ENCODE data around the gene CNNM2. TPM values are rescaled to one million over a fixed set of nuclear protein-coding genes. Genes with fewer than 3 reads are reported as not detected.

CNNM2 gene
- polyA plus RNA-seq, 1 of the 3 experiments (the other 2 are of a cell fraction): 4.0 TPM

DNA sequence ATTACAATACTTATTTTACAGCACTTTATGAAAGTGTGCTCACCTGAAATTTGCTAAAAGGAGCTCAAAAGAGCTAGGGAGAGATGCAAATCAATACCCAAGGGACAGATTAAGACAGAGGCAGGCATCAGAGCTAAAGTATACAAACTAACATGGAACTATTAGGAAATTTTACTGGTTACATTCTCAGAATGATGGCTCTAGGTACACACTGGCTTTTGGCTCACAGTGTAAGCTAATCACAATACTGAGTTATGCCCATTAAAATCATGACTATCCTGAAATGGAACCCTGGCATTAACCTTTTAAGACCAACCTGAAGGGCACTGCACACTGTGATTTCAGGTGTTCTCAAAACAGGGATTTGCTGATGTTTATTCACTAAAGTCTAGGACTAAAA is 176.9 kb downstream of the CNNM2 start (continued):
- TF ChIP-seq, protein P1, sequence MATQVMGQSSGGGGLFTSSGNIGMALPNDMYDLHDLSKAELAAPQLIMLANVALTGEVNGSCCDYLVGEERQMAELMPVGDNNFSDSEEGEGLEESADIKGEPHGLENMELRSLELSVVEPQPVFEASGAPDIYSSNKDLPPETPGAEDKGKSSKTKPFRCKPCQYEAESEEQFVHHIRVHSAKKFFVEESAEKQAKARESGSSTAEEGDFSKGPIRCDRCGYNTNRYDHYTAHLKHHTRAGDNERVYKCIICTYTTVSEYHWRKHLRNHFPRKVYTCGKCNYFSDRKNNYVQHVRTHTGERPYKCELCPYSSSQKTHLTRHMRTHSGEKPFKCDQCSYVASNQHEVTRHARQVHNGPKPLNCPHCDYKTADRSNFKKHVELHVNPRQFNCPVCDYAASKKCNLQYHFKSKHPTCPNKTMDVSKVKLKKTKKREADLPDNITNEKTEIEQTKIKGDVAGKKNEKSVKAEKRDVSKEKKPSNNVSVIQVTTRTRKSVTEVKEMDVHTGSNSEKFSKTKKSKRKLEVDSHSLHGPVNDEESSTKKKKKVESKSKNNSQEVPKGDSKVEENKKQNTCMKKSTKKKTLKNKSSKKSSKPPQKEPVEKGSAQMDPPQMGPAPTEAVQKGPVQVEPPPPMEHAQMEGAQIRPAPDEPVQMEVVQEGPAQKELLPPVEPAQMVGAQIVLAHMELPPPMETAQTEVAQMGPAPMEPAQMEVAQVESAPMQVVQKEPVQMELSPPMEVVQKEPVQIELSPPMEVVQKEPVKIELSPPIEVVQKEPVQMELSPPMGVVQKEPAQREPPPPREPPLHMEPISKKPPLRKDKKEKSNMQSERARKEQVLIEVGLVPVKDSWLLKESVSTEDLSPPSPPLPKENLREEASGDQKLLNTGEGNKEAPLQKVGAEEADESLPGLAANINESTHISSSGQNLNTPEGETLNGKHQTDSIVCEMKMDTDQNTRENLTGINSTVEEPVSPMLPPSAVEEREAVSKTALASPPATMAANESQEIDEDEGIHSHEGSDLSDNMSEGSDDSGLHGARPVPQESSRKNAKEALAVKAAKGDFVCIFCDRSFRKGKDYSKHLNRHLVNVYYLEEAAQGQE (IDR thresholded peaks at IDR 0.05; ENCODE audit: low read depth, low read length): no peak
- TF ChIP-seq ELF1 (IDR thresholded peaks at IDR 0.05) (no peak), CHD2 (IDR thresholded peaks at IDR 0.05; ENCODE audit: low read length, partially characterized antibody) (no peak)

DNA sequence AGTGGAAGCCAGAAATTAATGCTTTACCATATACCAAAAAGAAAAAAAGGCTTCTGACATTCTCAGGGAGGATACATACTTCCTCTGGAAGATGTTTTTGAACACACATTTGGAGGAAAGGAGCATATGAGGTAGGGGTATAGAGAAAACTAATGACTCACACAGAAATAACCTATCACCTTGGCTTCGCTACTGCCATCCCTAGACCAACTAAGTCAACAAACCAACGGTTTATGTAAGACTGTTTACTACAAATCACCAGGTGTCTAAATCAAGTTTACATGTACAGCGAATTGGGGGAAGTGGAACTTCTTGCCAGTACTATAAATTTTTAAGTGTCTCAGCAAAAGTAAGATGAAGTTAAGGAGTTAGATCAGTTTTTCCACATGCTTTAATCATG is 178.0 kb downstream of the CNNM2 start:
- peaks cover 0 to 4% of the 10 kb centered on the region in 2 experiments; a peak in 2 of 4 replicates for H3K4me1 ChIP-seq (ENCODE audit: control insufficient read depth in 1 of 2, insufficient read depth in 2 of 2, low read depth in 1 of 2, low read length in 1 of 2)
- DNase-seq: no peak
- H2AFZ ChIP-seq (ENCODE audit: low read depth): no peak overlapping the region
- POLR2A ChIA-PET: no interaction called here
- no peak overlapping the region for H3K4me3 ChIP-seq (ENCODE audit: low read depth in 2 of 2, low read length in 1 of 2)
- H3K4me2 ChIP-seq: no peak overlapping the region
- no peaks in the 10 kb centered on the region for H3F3A ChIP-seq (replicated peaks; ENCODE audit: insufficient read depth)
- WGBS (ENCODE audit: low lambda C conversion rate): 80% methylated on average over 3 of the region's 3 CpGs
- CTCF ChIA-PET: interaction anchor here (0.7 kb wide), 1 partner anchor 178 kb away, joined by 3 read pairs; the partner anchor contains the start of gene CNNM2
- H3K79me2 ChIP-seq (ENCODE audit: insufficient read depth): no peaks in the 10 kb centered on the region
- H3K9me2 ChIP-seq: no peaks in the 10 kb centered on the region
- no peaks in the 10 kb centered on the region for H3K9me3 ChIP-seq
- H3K27ac ChIP-seq (ENCODE audit: low read depth in 2 of 2, low read length in 1 of 2): no peak overlapping the region
- TF ChIP-seq MEF2A (IDR thresholded peaks at IDR 0.05; ENCODE audit: borderline replicate concordance, low read depth) (no peak), SMC3 (IDR thresholded peaks at IDR 0.05; ENCODE audit: low read depth, low read length) (no peak), FOSL2 (IDR thresholded peaks at IDR 0.05; ENCODE audit: borderline replicate concordance, low read depth) (no peak), ELF1 (IDR thresholded peaks at IDR 0.05) (no peak), NFIC (IDR thresholded peaks at IDR 0.05; ENCODE audit: borderline replicate concordance) (no peak), CHD2 (IDR thresholded peaks at IDR 0.05; ENCODE audit: low read length, partially characterized antibody) (no peak), POLR2AphosphoS5 (IDR thresholded peaks at IDR 0.05; ENCODE audit: low read depth, low read length) (no peak), EP300 (IDR thresholded peaks at IDR 0.05; ENCODE audit: borderline replicate concordance in 1 of 2, low read depth in 1 of 2, low read length in 1 of 2) (no peak), FOXM1 (IDR thresholded peaks at IDR 0.05; ENCODE audit: low read depth) (no peak), RXRA (IDR thresholded peaks at IDR 0.05; ENCODE audit: borderline replicate concordance, low read depth) (no peak), MXI1 (IDR thresholded peaks at IDR 0.05; ENCODE audit: low read depth, low read length) (no peak), TAF1 (IDR thresholded peaks at IDR 0.05; ENCODE audit: borderline replicate concordance, low read depth, low read length) (no peak), EZH2phosphoT487 (IDR thresholded peaks at IDR 0.05; ENCODE audit: borderline replicate concordance, low read depth) (no peak), RCOR1 (IDR thresholded peaks at IDR 0.05; ENCODE audit: low read length) (no peak), JUND (IDR thresholded peaks at IDR 0.05) (no peak), RFX5 (IDR thresholded peaks at IDR 0.05; ENCODE audit: low read length) (no peak)
- TF ChIP-seq, protein P1 (IDR thresholded peaks at IDR 0.05; ENCODE audit: low read depth, low read length): no peak
- TF ChIP-seq, protein P2, sequence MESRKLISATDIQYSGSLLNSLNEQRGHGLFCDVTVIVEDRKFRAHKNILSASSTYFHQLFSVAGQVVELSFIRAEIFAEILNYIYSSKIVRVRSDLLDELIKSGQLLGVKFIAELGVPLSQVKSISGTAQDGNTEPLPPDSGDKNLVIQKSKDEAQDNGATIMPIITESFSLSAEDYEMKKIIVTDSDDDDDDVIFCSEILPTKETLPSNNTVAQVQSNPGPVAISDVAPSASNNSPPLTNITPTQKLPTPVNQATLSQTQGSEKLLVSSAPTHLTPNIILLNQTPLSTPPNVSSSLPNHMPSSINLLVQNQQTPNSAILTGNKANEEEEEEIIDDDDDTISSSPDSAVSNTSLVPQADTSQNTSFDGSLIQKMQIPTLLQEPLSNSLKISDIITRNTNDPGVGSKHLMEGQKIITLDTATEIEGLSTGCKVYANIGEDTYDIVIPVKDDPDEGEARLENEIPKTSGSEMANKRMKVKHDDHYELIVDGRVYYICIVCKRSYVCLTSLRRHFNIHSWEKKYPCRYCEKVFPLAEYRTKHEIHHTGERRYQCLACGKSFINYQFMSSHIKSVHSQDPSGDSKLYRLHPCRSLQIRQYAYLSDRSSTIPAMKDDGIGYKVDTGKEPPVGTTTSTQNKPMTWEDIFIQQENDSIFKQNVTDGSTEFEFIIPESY (IDR thresholded peaks at IDR 0.05; ENCODE audit: borderline replicate concordance, low read depth): no peak
- TF ChIP-seq, protein P3, sequence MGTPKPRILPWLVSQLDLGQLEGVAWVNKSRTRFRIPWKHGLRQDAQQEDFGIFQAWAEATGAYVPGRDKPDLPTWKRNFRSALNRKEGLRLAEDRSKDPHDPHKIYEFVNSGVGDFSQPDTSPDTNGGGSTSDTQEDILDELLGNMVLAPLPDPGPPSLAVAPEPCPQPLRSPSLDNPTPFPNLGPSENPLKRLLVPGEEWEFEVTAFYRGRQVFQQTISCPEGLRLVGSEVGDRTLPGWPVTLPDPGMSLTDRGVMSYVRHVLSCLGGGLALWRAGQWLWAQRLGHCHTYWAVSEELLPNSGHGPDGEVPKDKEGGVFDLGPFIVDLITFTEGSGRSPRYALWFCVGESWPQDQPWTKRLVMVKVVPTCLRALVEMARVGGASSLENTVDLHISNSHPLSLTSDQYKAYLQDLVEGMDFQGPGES (IDR thresholded peaks at IDR 0.05; ENCODE audit: low read depth, low read length): no peak
- TF ChIP-seq, protein P4, sequence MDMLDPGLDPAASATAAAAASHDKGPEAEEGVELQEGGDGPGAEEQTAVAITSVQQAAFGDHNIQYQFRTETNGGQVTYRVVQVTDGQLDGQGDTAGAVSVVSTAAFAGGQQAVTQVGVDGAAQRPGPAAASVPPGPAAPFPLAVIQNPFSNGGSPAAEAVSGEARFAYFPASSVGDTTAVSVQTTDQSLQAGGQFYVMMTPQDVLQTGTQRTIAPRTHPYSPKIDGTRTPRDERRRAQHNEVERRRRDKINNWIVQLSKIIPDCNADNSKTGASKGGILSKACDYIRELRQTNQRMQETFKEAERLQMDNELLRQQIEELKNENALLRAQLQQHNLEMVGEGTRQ (IDR thresholded peaks at IDR 0.05; ENCODE audit: borderline replicate concordance, low read depth, low read length): no peak
- peaks cover 83 to 89% of the 10 kb centered on the region in 2 experiments for H3K36me3 ChIP-seq (replicated peaks in 1 of 2; ENCODE audit: control insufficient read depth in 1 of 2, insufficient read depth in 2 of 2, low read length in 1 of 2)
- H3K9ac ChIP-seq: no peak overlapping the region
- no peaks in the 10 kb centered on the region for H4K20me1 ChIP-seq (ENCODE audit: insufficient read depth)
- no peaks in the 10 kb centered on the region for H3K27me3 ChIP-seq (ENCODE audit: insufficient read depth)

Measured in SK-N-SH (cell line).